Endodermal cell (in vitro differentiated cells): ENCODE data around the gene TP53BP1. TPM values are rescaled to one million over a fixed set of nuclear protein-coding genes. Genes with fewer than 3 reads are reported as not detected.
A peak's percentile ranks its signal among the peaks of the same experiment; 100 is the strongest.

ENCODE experiments used
- DNase-seq: peaks from one replicate; pipeline ENCODE4 v3.0.0-alpha.2; 2017
- H3K27ac ChIP-seq: 2 replicates; pipeline ENCODE4 v1.5.1; 2013; ENCODE audit warnings: mild to moderate bottlenecking, low read depth, low read length, moderate library complexity
- H3K27me3 ChIP-seq: 2 replicates; pipeline ENCODE4 v1.6.1; 2013; ENCODE audit warnings: mild to moderate bottlenecking, low read length, moderate library complexity; ENCODE audit not compliant: insufficient read depth, control insufficient read depth, poor library complexity, severe bottlenecking
- H3K36me3 ChIP-seq: 2 replicates; pipeline ENCODE4 v1.7.0; 2013; ENCODE audit warnings: mild to moderate bottlenecking, low read length, moderate library complexity; ENCODE audit not compliant: control insufficient read depth, insufficient read depth
- H3K4me1 ChIP-seq: one replicate; pipeline ENCODE4 v1.7.0; 2013; ENCODE audit warnings: low read length; ENCODE audit not compliant: control insufficient read depth, insufficient read depth
- H3K4me3 ChIP-seq: 2 replicates; pipeline ENCODE4 v1.5.1; 2013; ENCODE audit warnings: mild to moderate bottlenecking, low read length, moderate library complexity
- H3K9ac ChIP-seq: 2 replicates; pipeline ENCODE4 v1.6.1; 2013; ENCODE audit warnings: mild to moderate bottlenecking, low read length, moderate library complexity; ENCODE audit not compliant: poor library complexity, severe bottlenecking; ENCODE audit errors: extremely low read depth
- H3K9me3 ChIP-seq: 2 replicates; pipeline ENCODE4 v1.6.1; 2013; ENCODE audit warnings: mild to moderate bottlenecking, low read length, moderate library complexity; ENCODE audit not compliant: control insufficient read depth
- H3K27ac Mint-ChIP-seq: 2 replicates; pipeline ENCODE4 v1.8.0; 2020; ENCODE audit warnings: mixed read lengths
- H3K27me3 Mint-ChIP-seq: 2 replicates; pipeline ENCODE4 v1.8.0; 2021; ENCODE audit warnings: mild to moderate bottlenecking, mixed read lengths; ENCODE audit not compliant: insufficient read depth
- H3K36me3 Mint-ChIP-seq: 2 replicates; pipeline ENCODE4 v1.8.0; 2020; ENCODE audit warnings: low read depth, mixed read lengths
- H3K4me1 Mint-ChIP-seq: 2 replicates; pipeline ENCODE4 v1.8.0; 2020; ENCODE audit warnings: mixed read lengths
- H3K4me3 Mint-ChIP-seq: 2 replicates; pipeline ENCODE4 v1.8.0; 2020; ENCODE audit warnings: mild to moderate bottlenecking, moderate library complexity, mixed read lengths
- H3K9me3 Mint-ChIP-seq: 2 replicates; pipeline ENCODE4 v1.8.0; 2020; ENCODE audit warnings: mild to moderate bottlenecking, mixed read lengths
- CTCF ChIP-seq: fragments of 200-600 bp; sonication (generic); conservative IDR thresholded peaks from 2 replicates; pipeline ENCODE4 v1.5.0; 2021; ENCODE audit warnings: antibody characterized with exemption, mild to moderate bottlenecking
- WGBS, 2 experiments: methylation state at CpG; one replicate each; pipeline versions ENCODE4 v1.1.5 to v1.1.7; 2013; ENCODE audit warnings: missing lambda C conversion rate in 2 of 2, mixed read lengths in 1 of 2; ENCODE audit not compliant: insufficient coverage in 1 of 2, insufficient read length in 1 of 2; 5-methylcytosine and 5-hydroxymethylcytosine counted together
- long read RNA-seq, 4 experiments: library from polyadenylated mRNA in 2 of 4; library from RNA in 1 of 4; library from capped mRNA in 1 of 4; stranded (forward) in 3 of 4; unstranded in 1 of 4; transcript quantifications; one replicate each; pipeline ENCODE4 v2.0.0, GENCODE V29; 2020 to 2021; ENCODE audit warnings: inconsistent platforms in 1 of 4
- polyA plus RNA-seq, 2 experiments: library from polyadenylated mRNA; stranded (reverse); fragments of 50-300 nt; gene quantifications; one replicate each; pipeline ENCODE4 v1.2.3, GENCODE V29; 2013
- total RNA-seq, 2 donors: library from RNA; stranded (reverse); fragmentation: NEBNext Ultra II Directional in 1 of 2; extraction: Animal tissue kit (Norgen Biotek cat#: 25700) in 1 of 2; gene quantifications; 2 replicates in 1 of 2; 3 replicates in 1 of 2; pipeline ENCODE4 v1.2.1, GENCODE V29; 2021

The TP53BP1 gene
- total RNA-seq, result 100 to 1,000 TPM in 1 of 2 donors, 10 to 100 TPM in 1; 85.4 to 114 TPM
- 62.6 TPM for polyA plus RNA-seq (2013, experiment 1 of 2)
- polyA plus RNA-seq (2013, experiment 2 of 2), result 62.0 TPM
- long read RNA-seq, experiment 1, partial matches to known transcripts, result 10 of 14 reads
- long read RNA-seq, experiment 1, other reads (novel, unspliced or antisense), result 4 of 14 reads
- long read RNA-seq, experiment 2, full-length matches to known transcripts, result 45 of 100 reads
- long read RNA-seq, experiment 2, partial matches to known transcripts, result 25 of 100 reads
- long read RNA-seq, experiment 2, other reads (novel, unspliced or antisense), result 30 of 100 reads
- long read RNA-seq, experiment 3, full-length matches to known transcripts, result 70 of 182 reads
- long read RNA-seq, experiment 3, partial matches to known transcripts, result 79 of 182 reads
- long read RNA-seq, experiment 3, other reads (novel, unspliced or antisense), result 33 of 182 reads
- long read RNA-seq, experiment 4, partial matches to known transcripts, result 3 of 4 reads
- long read RNA-seq, experiment 4, other reads (novel, unspliced or antisense), result 0 of 4 reads

GRCh38 chr15:43492673-43493601, at the start of gene TP53BP1:
Gene TP53BP1, minus strand, starts transcription at chr15:43493156. Its CDS starts 113 bp downstream, at chr15:43493043.
- Histone ChIP-seq H3K27ac (peak within 1 kb of the TSS; percentile 97), H3K9ac (peak within 1 kb of the TSS; percentile 96), H3K9me3 (no peaks in the 10 kb centered on the region), H3K27me3 (no peaks in the 10 kb centered on the region), H3K4me3 (peak within 1 kb of the TSS; percentile 90), H3K36me3 (peaks cover 31% of the 10 kb centered on the region), H3K4me1 (no peaks in the 10 kb centered on the region)
- Mint-ChIP-seq H3K27me3 (peaks cover 2% of the 10 kb centered on the region), H3K27ac (peak within 1 kb of the TSS; percentile 100), H3K4me3 (peak within 1 kb of the TSS; percentile 98), H3K36me3 (peaks cover 36% of the 10 kb centered on the region), H3K4me1 (peaks cover 26% of the 10 kb centered on the region), H3K9me3 (no peaks in the 10 kb centered on the region)
- 1 to 2% methylated on average over 19 to 54 of the region's 54 CpGs for WGBS, 2 experiments
- peak; percentile 99 for DNase-seq
- TF ChIP-seq CTCF, result no peak

- no peaks in the 10 kb centered on the region for H3K4me1 Mint-ChIP-seq
- Histone ChIP-seq H3K27me3 (no peaks in the 10 kb centered on the region), H3K36me3 (no peaks in the 10 kb centered on the region), H3K9me3 (no peaks in the 10 kb centered on the region), H3K4me3 (no peak overlapping the region), H3K27ac (no peak overlapping the region), H3K9ac (no peak overlapping the region), H3K4me1 (no peaks in the 10 kb centered on the region)
- TF ChIP-seq CTCF, result no peak
- no peak for DNase-seq
- H3K27ac Mint-ChIP-seq, result no peak overlapping the region
- H3K9me3 Mint-ChIP-seq, result peaks cover 4% of the 10 kb centered on the region
- no peak overlapping the region for H3K4me3 Mint-ChIP-seq
- H3K36me3 Mint-ChIP-seq, result no peaks in the 10 kb centered on the region
- H3K27me3 Mint-ChIP-seq, result peaks cover 5% of the 10 kb centered on the region
Measured at GRCh38 chr15:43541785-43542184, 48.8 kb upstream of the TP53BP1 start.

GRCh38 chr15:43538091-43538490, 45.1 kb upstream of the TP53BP1 start:
- H3K9me3 Mint-ChIP-seq, result peaks cover 4% of the 10 kb centered on the region
- Histone ChIP-seq H3K36me3 (no peaks in the 10 kb centered on the region), H3K27me3 (no peaks in the 10 kb centered on the region), H3K4me1 (no peaks in the 10 kb centered on the region), H3K4me3 (no peak overlapping the region), H3K9ac (no peak overlapping the region), H3K9me3 (no peaks in the 10 kb centered on the region), H3K27ac (no peak overlapping the region)
- H3K36me3 Mint-ChIP-seq, result no peaks in the 10 kb centered on the region
- WGBS, 2 experiments, result 90 to 93% methylated on average over 2 of the region's 2 CpGs
- no peak overlapping the region for H3K27ac Mint-ChIP-seq
- no peaks in the 10 kb centered on the region for H3K4me1 Mint-ChIP-seq
- no peak for DNase-seq
- TF ChIP-seq CTCF, result no peak
- no peak overlapping the region for H3K4me3 Mint-ChIP-seq
- H3K27me3 Mint-ChIP-seq, result peaks cover 8% of the 10 kb centered on the region
